Endothelial cell (in vitro differentiated cells): ENCODE data around the gene FYTTD1. TPM values are rescaled to one million over a fixed set of nuclear protein-coding genes. Genes with fewer than 3 reads are reported as not detected.

Source experiments
- DNase-seq: peaks from one replicate; pipeline ENCODE4 v3.0.0; 2021; ENCODE audit warnings: low spot score
- H3K27ac Mint-ChIP-seq: one replicate; pipeline ENCODE4 v1.8.0; 2021; ENCODE audit warnings: mixed read lengths, inconsistent platforms; ENCODE audit not compliant: unreplicated experiment
- H3K27me3 Mint-ChIP-seq: one replicate; pipeline ENCODE4 v1.8.0; 2021; ENCODE audit warnings: mild to moderate bottlenecking, moderate library complexity, mixed read lengths, inconsistent platforms; ENCODE audit not compliant: unreplicated experiment
- H3K36me3 Mint-ChIP-seq: one replicate; pipeline ENCODE4 v1.8.0; 2021; ENCODE audit warnings: mild to moderate bottlenecking, low read depth, mixed read lengths, inconsistent platforms; ENCODE audit not compliant: unreplicated experiment
- H3K4me1 Mint-ChIP-seq: one replicate; pipeline ENCODE4 v1.8.0; 2021; ENCODE audit warnings: mild to moderate bottlenecking, mixed read lengths, inconsistent platforms; ENCODE audit not compliant: unreplicated experiment
- H3K4me3 Mint-ChIP-seq: one replicate; pipeline ENCODE4 v1.8.0; 2021; ENCODE audit warnings: mild to moderate bottlenecking, mixed read lengths, inconsistent platforms; ENCODE audit not compliant: unreplicated experiment
- H3K9me3 Mint-ChIP-seq: one replicate; pipeline ENCODE4 v1.8.0; 2021; ENCODE audit warnings: mixed read lengths, inconsistent platforms; ENCODE audit not compliant: unreplicated experiment
- total RNA-seq: library from RNA; stranded (reverse); fragmentation: NEBNext Ultra II Directional; extraction: Animal tissue kit (Norgen Biotek cat#: 25700); gene quantifications from one replicate; pipeline ENCODE4 v1.2.1, GENCODE V29; 2021; ENCODE audit not compliant: unreplicated experiment
- TF ChIP-seq, protein P1 (sequence below): fragments of 200-600 bp; sonication (generic); IDR thresholded peaks from one replicate; pipeline ENCODE4 v1.5.0; 2021; ENCODE audit warnings: antibody characterized with exemption; ENCODE audit not compliant: unreplicated experiment

The FYTTD1 gene
- total RNA-seq, 1 donor from 2014 or later: 65.3 TPM

DNA sequence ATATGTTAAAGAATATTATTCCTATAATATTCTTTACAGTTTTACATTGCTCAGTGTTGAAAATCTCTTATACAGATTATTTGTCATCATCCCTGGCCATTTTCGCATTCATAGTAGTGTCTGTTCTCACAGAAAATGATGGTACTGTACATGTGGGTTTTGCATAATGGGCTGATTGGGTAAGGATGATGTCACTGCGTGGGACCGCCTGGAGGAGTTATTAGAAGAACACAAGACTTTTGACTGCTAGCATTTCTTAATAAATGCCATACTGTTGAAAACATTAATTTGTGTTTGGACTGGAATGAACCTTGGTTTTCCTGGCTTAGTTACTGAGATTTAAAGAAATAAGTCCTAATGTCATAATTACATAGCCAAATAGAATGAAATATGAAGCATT lies 61.7 kb downstream of the FYTTD1 start:
- no peak overlapping the region for H3K27ac Mint-ChIP-seq
- H3K9me3 Mint-ChIP-seq: no peaks in the 10 kb centered on the region
- H3K4me3 Mint-ChIP-seq: no peak overlapping the region
- no peaks in the 10 kb centered on the region for H3K4me1 Mint-ChIP-seq
- TF ChIP-seq, protein P1, sequence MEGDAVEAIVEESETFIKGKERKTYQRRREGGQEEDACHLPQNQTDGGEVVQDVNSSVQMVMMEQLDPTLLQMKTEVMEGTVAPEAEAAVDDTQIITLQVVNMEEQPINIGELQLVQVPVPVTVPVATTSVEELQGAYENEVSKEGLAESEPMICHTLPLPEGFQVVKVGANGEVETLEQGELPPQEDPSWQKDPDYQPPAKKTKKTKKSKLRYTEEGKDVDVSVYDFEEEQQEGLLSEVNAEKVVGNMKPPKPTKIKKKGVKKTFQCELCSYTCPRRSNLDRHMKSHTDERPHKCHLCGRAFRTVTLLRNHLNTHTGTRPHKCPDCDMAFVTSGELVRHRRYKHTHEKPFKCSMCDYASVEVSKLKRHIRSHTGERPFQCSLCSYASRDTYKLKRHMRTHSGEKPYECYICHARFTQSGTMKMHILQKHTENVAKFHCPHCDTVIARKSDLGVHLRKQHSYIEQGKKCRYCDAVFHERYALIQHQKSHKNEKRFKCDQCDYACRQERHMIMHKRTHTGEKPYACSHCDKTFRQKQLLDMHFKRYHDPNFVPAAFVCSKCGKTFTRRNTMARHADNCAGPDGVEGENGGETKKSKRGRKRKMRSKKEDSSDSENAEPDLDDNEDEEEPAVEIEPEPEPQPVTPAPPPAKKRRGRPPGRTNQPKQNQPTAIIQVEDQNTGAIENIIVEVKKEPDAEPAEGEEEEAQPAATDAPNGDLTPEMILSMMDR: no peak
- DNase-seq: no peak
- H3K36me3 Mint-ChIP-seq: no peaks in the 10 kb centered on the region
- H3K27me3 Mint-ChIP-seq: peaks cover 2% of the 10 kb centered on the region

DNA sequence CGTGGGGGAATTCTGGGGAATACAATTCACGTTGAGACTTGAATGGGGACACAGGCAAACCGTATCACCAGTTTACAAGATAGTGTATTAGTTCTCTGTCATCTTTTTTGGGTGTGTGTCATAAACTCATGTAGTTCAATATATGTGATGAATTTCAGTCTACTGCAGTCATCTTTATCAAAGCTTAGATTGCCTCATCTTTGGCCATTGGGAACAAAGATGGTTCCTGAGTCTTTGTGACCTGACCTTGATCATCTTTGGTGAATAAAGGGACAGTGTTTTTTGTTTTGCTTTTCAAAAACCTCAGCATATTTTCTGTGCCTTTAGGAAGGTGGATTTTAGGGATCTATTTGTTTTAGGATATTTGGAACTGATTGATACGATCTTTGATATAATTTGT lies 64.7 kb downstream of the FYTTD1 start:
- H3K9me3 Mint-ChIP-seq: no peaks in the 10 kb centered on the region
- H3K36me3 Mint-ChIP-seq: no peaks in the 10 kb centered on the region
- TF ChIP-seq, protein P1: no peak
- DNase-seq: no peak
- no peaks in the 10 kb centered on the region for H3K4me1 Mint-ChIP-seq
- peaks cover 2% of the 10 kb centered on the region for H3K27me3 Mint-ChIP-seq
- no peak overlapping the region for H3K27ac Mint-ChIP-seq
- no peak overlapping the region for H3K4me3 Mint-ChIP-seq

DNA sequence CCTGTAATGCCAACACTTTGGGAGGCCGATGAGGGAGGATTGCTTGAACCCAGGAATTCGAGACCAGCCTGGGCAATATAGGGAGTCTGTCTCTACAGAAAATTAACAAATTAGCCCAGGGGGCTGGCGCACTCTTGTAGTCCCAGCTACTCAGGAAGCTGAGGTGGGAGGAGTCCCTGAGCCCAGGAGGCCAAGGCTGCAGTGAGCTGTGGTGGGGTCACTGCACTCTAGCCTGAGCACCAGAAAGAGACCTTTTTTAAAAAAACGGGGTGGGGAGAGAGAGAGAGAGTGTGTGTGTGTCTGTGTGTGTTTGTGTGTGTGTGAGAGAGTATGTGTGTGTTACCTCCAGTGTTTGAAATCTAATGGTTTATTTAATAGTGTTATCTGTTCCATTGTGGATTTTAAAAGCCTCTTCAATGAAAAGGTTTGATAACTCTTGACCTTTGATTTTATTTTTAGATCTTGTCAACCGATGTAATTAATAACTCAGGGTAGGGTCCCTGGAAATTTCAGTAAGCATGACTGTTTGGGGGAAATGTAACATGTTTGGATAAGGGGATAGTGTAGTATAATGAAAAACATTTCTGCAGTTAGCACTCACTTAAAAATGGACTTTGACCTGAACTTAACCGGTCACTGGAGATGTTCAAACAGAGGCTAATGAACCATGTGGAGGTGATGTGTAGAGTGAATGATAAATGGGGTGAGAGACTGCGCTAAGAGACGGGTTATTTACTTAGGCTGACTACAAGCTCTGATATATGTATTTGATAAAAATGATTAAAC lies 71.1 kb downstream of the FYTTD1 start:
- Mint-ChIP-seq H3K4me3 (peak overlapping the region; percentile 19), H3K27me3 (no peaks in the 10 kb centered on the region), H3K27ac (no peak overlapping the region), H3K4me1 (peaks cover 3% of the 10 kb centered on the region), H3K9me3 (no peaks in the 10 kb centered on the region), H3K36me3 (peaks cover 23% of the 10 kb centered on the region)
- TF ChIP-seq, protein P1: no peak
- DNase-seq: no peak

DNA sequence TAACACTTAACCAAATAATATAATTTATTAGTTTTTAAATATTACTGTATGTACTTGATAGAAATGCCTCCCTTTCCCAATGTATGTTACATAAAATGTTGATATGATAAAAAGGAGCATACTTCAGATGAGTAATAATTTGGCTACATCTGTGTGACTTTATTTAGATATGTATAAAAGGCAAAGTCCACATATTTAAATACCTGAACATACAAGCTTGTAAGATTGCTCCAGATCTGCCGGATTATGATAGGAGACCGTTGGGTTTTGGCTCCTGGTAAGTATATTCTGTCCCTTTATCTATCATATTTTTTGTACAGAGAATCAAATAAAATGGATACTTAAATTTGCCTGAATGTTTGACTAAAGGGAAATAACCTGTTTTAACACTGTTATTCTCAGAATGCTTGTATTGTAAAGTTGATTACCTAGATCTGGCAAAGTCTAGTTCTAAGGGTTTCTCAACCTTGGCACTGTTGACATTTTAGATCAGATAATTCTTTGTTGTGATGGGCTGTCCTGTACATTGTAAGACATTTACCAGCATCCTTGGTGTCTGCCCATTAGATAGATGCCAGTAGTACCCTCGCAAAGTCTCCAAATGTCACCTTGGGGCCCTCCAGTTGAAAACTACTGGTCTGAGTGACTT lies 79.8 kb downstream of the FYTTD1 start:
- H3K27me3 Mint-ChIP-seq: no peaks in the 10 kb centered on the region
- TF ChIP-seq, protein P1: no peak
- no peaks in the 10 kb centered on the region for H3K9me3 Mint-ChIP-seq
- H3K27ac Mint-ChIP-seq: no peak overlapping the region
- no peak for DNase-seq
- H3K36me3 Mint-ChIP-seq: peaks cover 23% of the 10 kb centered on the region
- H3K4me1 Mint-ChIP-seq: no peaks in the 10 kb centered on the region
- H3K4me3 Mint-ChIP-seq: no peak overlapping the region
